HG03575 (cell line): ENCODE data around the gene SLC4A7.
A peak's percentile ranks its signal among the peaks of the same experiment; 100 is the strongest.

Experiments
- ATAC-seq: cut with Tn5 transposase; IDR thresholded peaks from one replicate; pipeline ENCODE4 v1.9.1; 2021; ENCODE audit not compliant: unreplicated experiment, insufficient number of reproducible peaks, low FRiP score; ENCODE audit errors: extremely low read depth

Gene SLC4A7

DNA sequence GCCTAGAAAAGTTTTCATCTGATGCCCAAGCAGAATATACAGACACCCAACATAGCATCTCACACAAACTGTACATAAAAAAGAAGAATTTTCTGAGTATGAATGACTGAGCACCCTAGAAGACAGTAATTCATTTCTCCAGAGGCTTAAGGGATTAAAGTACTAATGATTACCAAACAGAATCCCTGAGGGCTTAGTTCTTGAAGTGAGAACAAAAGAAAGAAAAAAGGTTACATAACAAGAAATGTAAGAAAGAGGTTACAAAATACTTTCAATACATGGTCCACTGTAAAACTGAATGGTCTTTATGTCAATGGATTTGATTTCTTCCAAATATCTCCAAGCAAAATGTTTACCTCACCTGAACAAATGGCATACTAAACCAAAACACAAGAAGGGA lies 105.9 kb downstream of the SLC4A7 start:
- ATAC-seq = no peak

DNA sequence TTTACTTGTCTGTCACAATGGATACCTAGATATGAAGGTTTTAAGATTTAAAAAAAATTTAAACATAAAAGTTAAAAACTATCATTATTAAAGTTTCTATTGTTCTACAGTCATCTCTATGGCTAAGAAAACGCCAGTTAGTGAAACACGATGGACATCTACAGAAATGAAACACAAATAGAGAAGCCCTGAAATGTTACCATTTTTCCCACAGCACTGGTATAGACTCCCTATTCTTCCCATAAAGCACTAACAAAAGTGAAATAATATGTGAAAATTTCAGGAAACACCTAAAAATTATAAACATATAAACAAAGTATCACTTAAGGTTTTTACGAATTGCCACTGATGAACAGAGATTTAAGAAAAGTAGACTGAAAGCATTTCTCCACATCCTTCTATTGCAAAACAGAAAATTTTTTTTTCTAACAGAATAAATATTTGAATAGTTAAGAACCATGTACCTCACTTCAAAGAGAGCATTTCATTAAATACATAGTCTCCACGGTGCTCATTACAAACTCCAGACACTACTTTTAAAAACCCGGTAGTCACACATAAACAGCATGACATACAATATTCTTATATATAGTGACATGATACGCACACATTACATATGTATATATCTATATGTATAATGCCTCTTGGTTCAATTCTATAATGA lies 107.9 kb downstream of the SLC4A7 start:
- no peak for ATAC-seq

DNA sequence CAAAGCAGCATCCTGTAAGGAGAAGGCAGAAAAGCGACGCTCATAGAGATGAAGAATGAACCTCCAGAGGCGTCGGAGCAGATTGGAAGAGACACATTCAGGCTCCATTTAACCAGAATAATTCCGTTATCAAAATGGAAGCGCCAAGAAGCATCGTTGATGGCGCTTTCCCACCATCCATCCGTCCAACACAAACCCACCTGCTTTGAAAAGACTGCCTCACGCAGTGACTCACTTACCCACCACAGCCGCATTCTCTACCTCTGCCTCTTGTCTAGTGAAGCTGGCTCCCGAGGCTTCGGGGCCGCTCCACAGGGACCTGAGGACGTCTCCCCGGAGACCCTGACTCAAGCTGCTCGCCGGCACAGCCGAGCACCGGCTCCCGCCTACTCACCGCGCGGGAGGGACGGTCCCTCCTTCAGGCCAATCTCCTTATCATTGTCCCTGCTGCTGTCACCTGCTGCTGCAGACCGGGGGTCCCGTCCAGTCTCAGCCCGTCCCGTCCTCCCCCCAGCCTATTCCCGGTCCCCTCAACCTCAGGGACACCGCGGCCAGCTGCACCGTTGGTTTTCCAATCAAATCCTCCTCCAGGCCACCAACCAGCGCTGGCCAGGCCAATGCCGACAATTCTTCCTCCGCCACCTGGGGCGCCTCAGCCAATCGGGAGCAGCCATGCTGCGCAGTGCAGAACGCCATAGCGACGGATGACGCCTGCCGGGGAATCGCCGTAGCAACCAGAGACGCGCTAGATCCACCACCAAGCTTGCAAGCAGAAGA lies 115.2 kb downstream of the SLC4A7 start, which contains the start of gene NEK10:
TSS of gene NEK10 (minus strand) at position 553 of the 777 bp plus-strand sequence. CDS start 16,501 bp downstream, outside the sequence.
- peak; percentile 100 for ATAC-seq

- no peak for ATAC-seq
These were observed 118.1 kb downstream of the SLC4A7 start for GRCh38 chr3:27366062-27366591.

DNA sequence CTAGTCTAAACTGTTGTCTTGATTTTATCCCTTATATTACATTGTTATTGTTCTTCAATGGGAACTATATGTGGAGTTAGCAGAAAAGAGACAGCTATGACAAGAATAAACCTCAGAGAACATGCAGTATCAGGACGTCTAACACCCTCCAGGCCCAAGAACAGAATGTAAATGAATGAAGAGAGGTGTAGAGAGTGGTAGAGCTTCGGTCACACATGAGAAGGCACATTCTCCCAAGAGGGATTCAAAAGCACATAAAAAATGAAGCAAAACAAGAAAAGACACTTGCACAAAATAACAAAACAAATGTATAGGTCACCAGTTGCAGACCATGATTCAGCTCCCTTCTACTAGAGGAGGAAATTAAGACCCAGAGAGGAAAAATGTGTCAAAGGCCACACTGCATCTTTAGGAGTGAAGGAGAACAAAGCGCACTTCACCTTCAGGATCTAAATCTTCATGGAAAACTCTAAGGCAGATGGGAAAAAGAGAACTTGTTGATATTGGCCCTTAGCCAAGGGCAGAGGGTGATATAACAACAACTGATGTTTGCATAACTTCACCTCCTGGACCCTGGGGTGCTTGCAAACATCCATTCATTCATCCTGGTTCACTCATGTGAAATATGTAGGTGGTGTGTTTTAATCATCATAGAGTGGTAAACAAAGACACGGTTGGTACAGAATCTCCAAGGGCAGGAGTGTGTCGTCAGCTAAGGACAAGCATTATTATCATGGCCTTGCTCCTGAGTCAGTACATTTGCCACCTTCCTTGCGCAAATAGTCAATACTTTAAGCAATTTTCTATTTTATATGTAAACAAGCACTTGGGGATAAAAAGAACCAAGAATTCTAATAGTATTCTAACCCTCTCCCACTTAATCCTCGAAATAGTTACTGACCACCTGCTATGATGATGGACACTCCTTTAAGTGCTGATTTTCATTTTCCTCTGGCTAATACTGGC lies 123.8 kb downstream of the SLC4A7 start:
- ATAC-seq = peak; percentile 34

GRCh38 chr3:27358372-27358771 lies 125.8 kb downstream of the SLC4A7 start:
- no peak for ATAC-seq

GRCh38 chr3:27357665-27358258 lies 126.4 kb downstream of the SLC4A7 start:
- ATAC-seq = peak; percentile 68

GRCh38 chr3:27356976-27357375 lies 127.2 kb downstream of the SLC4A7 start:
- ATAC-seq = no peak

DNA sequence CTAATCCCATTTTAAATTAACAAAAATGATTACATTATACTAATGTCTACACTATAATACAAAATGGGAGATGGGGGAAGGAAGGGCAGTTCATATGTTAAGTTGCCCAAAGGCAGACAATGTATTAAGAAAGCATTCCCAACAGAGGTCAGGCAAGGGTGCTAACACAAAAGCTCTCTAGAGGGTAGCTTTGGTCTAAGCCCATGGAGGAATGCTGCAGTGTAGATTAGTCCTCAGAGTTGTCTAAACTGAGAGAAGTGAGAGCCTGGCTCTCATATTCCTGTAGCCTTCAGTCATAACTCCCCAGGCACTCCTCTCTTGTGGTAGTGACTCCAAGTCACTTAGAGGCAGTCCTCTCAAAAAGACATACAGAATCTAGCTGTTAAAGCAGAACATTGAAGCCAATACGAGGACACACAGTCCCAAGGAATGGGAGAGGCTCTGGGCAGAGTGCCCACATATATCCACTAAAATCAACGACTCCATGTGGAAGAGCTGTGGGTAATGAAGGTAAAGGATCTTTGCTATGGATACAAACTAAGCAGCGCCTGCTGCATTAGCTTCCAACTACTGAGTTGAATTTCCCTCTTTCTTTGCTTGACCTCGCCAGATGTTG lies 129.5 kb downstream of the SLC4A7 start:
- no peak for ATAC-seq

- ATAC-seq = no peak
These were observed 130.0 kb downstream of the SLC4A7 start for GRCh38 chr3:27354161-27354560.

GRCh38 chr3:27353221-27353620 lies 131.0 kb downstream of the SLC4A7 start:
- ATAC-seq = no peak

GRCh38 chr3:27352047-27352446 lies 132.1 kb downstream of the SLC4A7 start:
- ATAC-seq = no peak

DNA sequence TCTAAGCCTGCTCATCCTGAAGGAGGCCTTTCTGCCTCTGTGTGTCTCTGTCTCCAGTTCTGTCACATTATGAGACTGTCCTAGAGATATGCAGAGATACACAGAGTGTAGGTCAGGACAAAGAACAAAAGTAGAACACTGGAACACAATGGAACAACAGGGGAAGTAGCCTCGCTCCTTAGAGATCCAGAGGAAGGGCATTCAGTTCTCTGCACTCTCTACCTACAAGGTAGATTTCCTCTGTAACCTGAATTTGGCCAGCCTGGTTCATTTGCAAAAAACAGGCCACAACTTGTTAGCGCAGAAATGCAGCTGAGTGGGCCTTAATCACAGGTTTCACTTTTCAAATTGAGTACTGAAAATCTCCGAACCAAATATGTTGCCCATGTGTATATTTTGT lies 134.4 kb downstream of the SLC4A7 start:
- ATAC-seq = no peak

GRCh38 chr3:27345959-27346865 lies 138.0 kb downstream of the SLC4A7 start:
- ATAC-seq = no peak

- ATAC-seq = no peak
These were observed 138.7 kb downstream of the SLC4A7 start for GRCh38 chr3:27345493-27345892.

- no peak for ATAC-seq
These were observed 139.1 kb downstream of the SLC4A7 start for GRCh38 chr3:27345045-27345444.

- ATAC-seq = no peak
These were observed 140.0 kb downstream of the SLC4A7 start for GRCh38 chr3:27344192-27344591.
